ENCODE data around the gene SLC12A2.

SLC12A2 gene

DNA sequence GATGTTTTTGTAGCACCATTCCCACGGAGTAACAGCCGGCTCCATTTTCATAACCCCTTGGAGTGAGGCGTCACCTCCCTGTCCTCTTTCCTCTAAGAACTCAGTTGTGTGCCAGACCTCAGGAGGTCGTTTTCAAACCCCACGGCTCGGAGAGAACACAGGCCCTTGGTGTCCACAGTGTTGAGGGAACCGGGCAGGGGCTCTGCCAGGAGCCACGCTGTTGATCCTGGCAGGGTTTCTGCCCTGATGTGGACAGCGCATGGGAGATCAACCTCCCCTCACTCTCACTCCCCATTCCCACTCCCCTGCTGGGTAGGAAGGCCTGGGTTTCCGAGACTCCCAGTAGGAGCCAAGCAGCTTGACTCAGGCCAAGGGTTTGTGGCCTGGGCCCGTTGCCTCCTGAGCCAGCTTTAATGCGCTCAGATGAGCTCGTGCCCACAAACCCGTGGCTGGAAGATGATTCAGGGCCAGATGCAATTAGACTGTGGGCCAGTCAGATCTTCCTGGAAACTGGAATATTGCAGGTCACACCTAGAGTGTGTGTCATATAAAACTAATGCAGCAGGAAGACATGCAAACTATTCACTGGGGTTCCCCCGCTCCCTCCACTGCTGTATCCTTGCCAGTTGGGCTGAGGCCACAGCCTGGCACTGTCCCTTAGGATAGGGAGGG, 133.4 kb downstream of the SLC12A2 start:
- in situ Hi-C loops (cut with MboI; ENCODE audit: low sequenced_read_pairs), result loop anchor here (25.0 kb wide), 2 partner anchors 655 to 1545 kb away; no protein-coding TSS in a partner anchor

GRCh38 chr5:128220841-128221240, 137.3 kb downstream of the SLC12A2 start:
- in situ Hi-C loops (cut with MboI; ENCODE audit: low sequenced_read_pairs), result loop anchor here (25.0 kb wide), 2 partner anchors 659 to 1541 kb away; no protein-coding TSS in a partner anchor

DNA sequence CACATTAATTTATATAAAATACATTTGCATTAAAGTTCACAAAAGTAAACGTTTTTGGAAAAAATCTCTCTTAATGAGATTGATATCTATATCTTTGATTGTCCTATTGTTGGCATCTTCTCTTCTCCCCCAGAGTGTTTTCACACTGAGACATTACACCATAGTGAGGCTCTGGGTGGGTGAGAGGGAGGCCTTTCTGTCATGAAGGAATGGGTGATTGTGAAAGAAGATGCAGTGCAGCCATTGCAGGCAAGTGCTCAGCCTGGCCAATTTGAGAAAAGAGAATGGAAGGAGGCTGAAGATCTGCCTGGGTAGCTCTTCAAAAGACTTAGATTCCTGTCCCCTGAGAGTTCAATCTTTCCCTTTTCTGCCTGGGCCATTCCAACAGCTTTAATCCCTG, 140.8 kb downstream of the SLC12A2 start:
- in situ Hi-C loops (cut with MboI; ENCODE audit: low sequenced_read_pairs), result loop anchor here (25.0 kb wide), 2 partner anchors 662 to 1538 kb away; no protein-coding TSS in a partner anchor

GRCh38 chr5:128225245-128226030, 141.9 kb downstream of the SLC12A2 start:
- in situ Hi-C loops (cut with MboI; ENCODE audit: low sequenced_read_pairs), result no loop called here

GRCh38 chr5:128228008-128228407, 144.4 kb downstream of the SLC12A2 start:
- in situ Hi-C loops (cut with MboI; ENCODE audit: low sequenced_read_pairs), result no loop called here

- in situ Hi-C loops (cut with MboI; ENCODE audit: low sequenced_read_pairs), result no loop called here
Measured at GRCh38 chr5:128228521-128228920, 145.0 kb downstream of the SLC12A2 start.

DNA sequence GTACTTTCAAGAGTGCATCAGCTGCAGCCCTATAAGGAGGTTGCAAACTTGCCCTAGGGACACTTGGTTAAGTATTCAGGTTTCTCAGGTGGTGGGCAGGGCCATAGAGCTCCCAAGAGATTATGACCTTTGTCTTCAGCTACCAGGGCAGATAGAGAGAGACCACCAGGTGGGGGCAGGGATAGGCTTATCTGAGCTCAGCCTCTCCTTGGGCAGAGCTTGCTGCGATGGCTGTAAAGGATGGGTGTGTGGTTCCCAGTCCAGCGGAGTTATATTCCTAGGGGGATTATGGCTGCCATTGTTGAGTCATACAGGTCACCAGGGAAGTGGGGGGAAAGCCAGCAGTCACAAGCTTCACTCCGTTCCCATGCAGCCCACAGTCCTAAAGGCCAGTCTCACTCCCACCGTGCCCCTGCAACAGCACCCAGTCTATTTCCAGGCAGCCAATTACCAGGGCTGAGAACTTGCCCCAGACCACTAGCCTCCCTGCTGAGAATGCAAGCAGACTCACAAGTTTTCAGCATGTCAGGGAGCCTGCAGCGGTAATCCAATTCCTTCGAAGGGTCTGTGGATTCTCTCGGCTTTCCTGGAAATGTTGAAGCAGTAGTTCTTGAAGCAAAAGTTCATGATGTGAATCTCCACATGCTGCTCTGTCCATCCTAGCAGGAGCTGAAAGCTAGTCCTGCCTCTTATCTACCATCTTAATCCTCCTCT, 151.5 kb downstream of the SLC12A2 start:
- in situ Hi-C loops (cut with MboI; ENCODE audit: low sequenced_read_pairs), result no loop called here

- in situ Hi-C loops (cut with MboI; ENCODE audit: low sequenced_read_pairs), result no loop called here
Measured at GRCh38 chr5:128236334-128236733, 152.8 kb downstream of the SLC12A2 start.

DNA sequence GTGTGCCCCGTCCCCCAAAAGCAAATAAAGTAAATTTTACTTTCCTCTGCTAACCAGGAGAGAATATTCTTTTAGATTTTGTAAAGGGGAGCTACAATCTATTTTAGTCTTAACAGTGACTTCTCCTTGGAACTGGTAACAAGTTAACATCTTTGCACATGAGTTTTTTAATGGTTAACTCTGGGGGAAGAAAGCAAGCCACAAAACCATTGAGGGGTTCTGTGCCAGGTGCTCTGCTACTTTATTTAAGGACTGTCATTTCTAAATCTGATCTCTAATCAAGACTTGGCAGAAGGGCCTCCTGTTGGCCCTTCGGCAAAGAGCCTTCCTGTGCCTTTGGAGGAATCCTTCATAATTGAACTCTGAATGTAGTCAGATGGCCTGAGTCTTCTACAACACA, 153.4 kb downstream of the SLC12A2 start:
- in situ Hi-C loops (cut with MboI; ENCODE audit: low sequenced_read_pairs), result no loop called here

DNA sequence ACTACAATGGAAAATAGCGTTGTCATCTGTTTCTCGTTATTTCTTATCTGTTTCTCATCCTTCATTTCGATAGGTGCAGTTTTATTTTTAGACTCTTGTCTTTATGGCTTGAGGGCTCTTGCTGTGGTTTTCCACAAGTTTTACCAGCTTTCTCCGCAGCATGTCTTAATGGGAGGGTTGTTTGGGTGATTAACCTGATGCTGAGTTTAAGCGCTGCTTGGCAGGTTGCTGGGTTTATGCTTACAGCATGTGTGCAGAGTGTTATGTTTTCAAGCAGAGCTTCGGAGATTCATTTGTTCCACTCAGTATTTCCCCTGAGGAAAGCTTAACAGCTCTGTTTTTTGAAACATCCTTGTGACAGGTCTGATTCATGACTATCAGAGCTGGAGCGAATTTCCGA, 154.0 kb downstream of the SLC12A2 start:
- in situ Hi-C loops (cut with MboI; ENCODE audit: low sequenced_read_pairs), result no loop called here
